ENCODE data around the gene IGBP1. TPM values are rescaled to one million over a fixed set of nuclear protein-coding genes. Genes with fewer than 3 reads are reported as not detected.
"Not testable (repeated sequence)": the region's sequence is repeated elsewhere in the genome, so short reads cannot be mapped to it uniquely, and the experiment has no call there.

IGBP1 gene
- total RNA-seq, 1 experiment from 2014 or later = 50.7 TPM

DNA sequence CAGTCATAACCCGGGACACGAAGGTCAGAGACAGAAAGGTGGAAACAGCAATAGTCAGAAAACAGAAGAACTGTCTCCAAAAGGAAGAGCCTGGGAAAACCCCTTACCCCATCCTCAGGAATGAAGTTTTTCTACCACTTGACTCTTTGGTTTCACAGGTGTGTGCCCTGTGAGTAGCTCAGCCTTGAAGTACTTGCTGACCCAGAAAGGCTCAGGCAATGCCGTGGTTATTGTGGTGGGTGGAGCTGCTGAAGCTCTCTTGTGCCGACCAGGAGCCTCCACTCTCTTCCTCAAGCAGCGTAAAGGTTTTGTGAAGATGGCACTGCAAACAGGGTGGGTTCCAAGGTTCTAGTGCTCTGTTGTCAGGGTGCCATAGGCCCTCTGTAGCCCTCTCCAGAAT, 68.5 kb downstream of the IGBP1 start:
- H3K79me2 ChIP-seq (ENCODE audit: insufficient read depth, low read length) = no peaks in the 10 kb centered on the region
- H3K27ac ChIP-seq (ENCODE audit: low read depth, low read length) = no peak overlapping the region
- intact Hi-C loops (cut with micrococcal nuclease) = no loop called here
- H3K9ac ChIP-seq (ENCODE audit: low read length) = no peak overlapping the region
- H3K27me3 ChIP-seq (ENCODE audit: insufficient read depth, low read length) = no peaks in the 10 kb centered on the region
- no peaks in the 10 kb centered on the region for H4K20me1 ChIP-seq (ENCODE audit: insufficient read depth)
- no peak overlapping the region for H3K4me2 ChIP-seq (ENCODE audit: low read length)
- no TSS peak for BruUV-seq (replicated peaks)
- no peaks in the 10 kb centered on the region for H3K36me3 ChIP-seq (ENCODE audit: control insufficient read depth in 1 of 2, insufficient read depth in 2 of 2, low read length in 2 of 2)
- ChIA-PET POLR2A (no interaction called here), RAD21 (ENCODE audit: low non-redundant PET in 1 of 2, low total read pairs in 2 of 2, uncharacterized antibody in 2 of 2, unreplicated experiment in 2 of 2) (no interaction called here), CTCF (no interaction called here)
- no peak for TF ChIP-seq ZNF274 (IDR thresholded peaks at IDR 0.05; ENCODE audit: low read depth, low read length)
- no peak for TF ChIP-seq FOSL1 (IDR thresholded peaks at IDR 0.05; ENCODE audit: low read depth)
- no peak for TF ChIP-seq SIN3A (IDR thresholded peaks at IDR 0.05; ENCODE audit: low read depth)
- no peak for TF ChIP-seq SP1 (IDR thresholded peaks at IDR 0.05; ENCODE audit: low read depth)
- TF ChIP-seq EZH2phosphoT487 (IDR thresholded peaks at IDR 0.05; ENCODE audit: borderline replicate concordance) = no peak
- TF ChIP-seq YY1 (IDR thresholded peaks at IDR 0.05; ENCODE audit: extremely low read depth, insufficient replicate concordance, low read depth, low read length) = no peak
- TF ChIP-seq POLR2A (IDR thresholded peaks at IDR 0.05; ENCODE audit: borderline replicate concordance, extremely low read depth, insufficient read depth, insufficient read length) = no peak
- TF ChIP-seq JUND (IDR thresholded peaks at IDR 0.05) = no peak
- no peak for TF ChIP-seq ATF3 (IDR thresholded peaks at IDR 0.05)
- TF ChIP-seq CEBPB (IDR thresholded peaks at IDR 0.05; ENCODE audit: low read depth) = no peak
- TF ChIP-seq ELF1 (IDR thresholded peaks at IDR 0.05; ENCODE audit: borderline replicate concordance, low read depth) = no peak
- TF ChIP-seq CBX3 (IDR thresholded peaks at IDR 0.05; ENCODE audit: low read depth) = no peak
- TF ChIP-seq POLR2AphosphoS5 (IDR thresholded peaks at IDR 0.05; ENCODE audit: low read depth, low read length) = no peak
- no peaks in the 10 kb centered on the region for H3K9me3 ChIP-seq (ENCODE audit: control insufficient read depth in 1 of 2, insufficient read depth in 1 of 2, low read depth in 1 of 2, low read length in 2 of 2)
- DNase-seq (ENCODE audit: low read depth, low spot score) = no peak
- H3K4me1 ChIP-seq (ENCODE audit: control insufficient read depth in 1 of 2, insufficient read depth in 2 of 2, low read length in 2 of 2) = peaks cover 0 to 5% of the 10 kb centered on the region in 2 experiments; a peak in 1 of 4 replicates
- H2AFZ ChIP-seq (ENCODE audit: low read depth, low read length, poor library complexity, severe bottlenecking) = no peak overlapping the region
- H3K9me2 ChIP-seq (ENCODE audit: insufficient read depth) = no peaks in the 10 kb centered on the region
- ATAC-seq = no peak
- H3K4me3 ChIP-seq (replicated peaks in 1 of 2; ENCODE audit: low read depth in 1 of 2, low read length in 2 of 2) = no peak overlapping the region

- Histone ChIP-seq H3K9me2 (ENCODE audit: insufficient read depth) (no peaks in the 10 kb centered on the region), H4K20me1 (ENCODE audit: insufficient read depth) (no peaks in the 10 kb centered on the region), H3K27ac (ENCODE audit: low read depth, low read length) (no peak overlapping the region), H3K36me3 (ENCODE audit: control insufficient read depth in 1 of 2, insufficient read depth in 2 of 2, low read length in 2 of 2) (no peaks in the 10 kb centered on the region), H3K9me3 (ENCODE audit: control insufficient read depth in 1 of 2, insufficient read depth in 1 of 2, low read depth in 1 of 2, low read length in 2 of 2) (no peaks in the 10 kb centered on the region), H3K4me3 (replicated peaks in 1 of 2; ENCODE audit: low read depth in 1 of 2, low read length in 2 of 2) (no peak overlapping the region), H3K27me3 (ENCODE audit: insufficient read depth, low read length) (no peaks in the 10 kb centered on the region), H3K4me2 (ENCODE audit: low read length) (no peak overlapping the region), H3K4me1 (ENCODE audit: control insufficient read depth in 1 of 2, insufficient read depth in 2 of 2, low read length in 2 of 2) (no peaks in the 10 kb centered on the region), H3K79me2 (ENCODE audit: insufficient read depth, low read length) (no peaks in the 10 kb centered on the region), H2AFZ (ENCODE audit: low read depth, low read length, poor library complexity, severe bottlenecking) (no peak overlapping the region), H3K9ac (ENCODE audit: low read length) (no peak overlapping the region)
- intact Hi-C loops (cut with micrococcal nuclease) = no loop called here
- BruUV-seq (replicated peaks) = no TSS peak
- no peak for TF ChIP-seq POLR2AphosphoS5 (IDR thresholded peaks at IDR 0.05; ENCODE audit: low read depth, low read length)
- no peak for TF ChIP-seq EZH2phosphoT487 (IDR thresholded peaks at IDR 0.05; ENCODE audit: borderline replicate concordance)
- TF ChIP-seq YY1 (IDR thresholded peaks at IDR 0.05; ENCODE audit: extremely low read depth, insufficient replicate concordance, low read depth, low read length) = no peak
- POLR2A ChIA-PET = no interaction called here
- ATAC-seq = no peak
- CTCF ChIA-PET = no interaction called here
- RAD21 ChIA-PET (ENCODE audit: low non-redundant PET in 1 of 2, low total read pairs in 2 of 2, uncharacterized antibody in 2 of 2, unreplicated experiment in 2 of 2) = no interaction called here
- DNase-seq (ENCODE audit: low read depth, low spot score) = no peak
These were observed 75.2 kb downstream of the IGBP1 start for GRCh38 chrX:70208479-70208878.

- H3K79me2 ChIP-seq (ENCODE audit: insufficient read depth, low read length); H4K20me1 ChIP-seq (ENCODE audit: insufficient read depth); H3K4me3 ChIP-seq (replicated peaks in 1 of 2; ENCODE audit: low read depth in 1 of 2, low read length in 2 of 2); POLR2A ChIA-PET; CTCF ChIA-PET; H3K36me3 ChIP-seq (ENCODE audit: control insufficient read depth in 1 of 2, insufficient read depth in 2 of 2, low read length in 2 of 2); H3K4me2 ChIP-seq (ENCODE audit: low read length); RAD21 ChIA-PET (ENCODE audit: low non-redundant PET in 1 of 2, low total read pairs in 2 of 2, uncharacterized antibody in 2 of 2, unreplicated experiment in 2 of 2); DNase-seq (ENCODE audit: low read depth, low spot score); H3K27me3 ChIP-seq (ENCODE audit: insufficient read depth, low read length); intact Hi-C loops (cut with micrococcal nuclease); H3K9ac ChIP-seq (ENCODE audit: low read length); BruUV-seq (replicated peaks); H3K27ac ChIP-seq (ENCODE audit: low read depth, low read length); H3K9me3 ChIP-seq (ENCODE audit: control insufficient read depth in 1 of 2, insufficient read depth in 1 of 2, low read depth in 1 of 2, low read length in 2 of 2); H3K9me2 ChIP-seq (ENCODE audit: insufficient read depth); H3K4me1 ChIP-seq (ENCODE audit: control insufficient read depth in 1 of 2, insufficient read depth in 2 of 2, low read length in 2 of 2); ATAC-seq; H2AFZ ChIP-seq (ENCODE audit: low read depth, low read length, poor library complexity, severe bottlenecking): not testable (repeated sequence)
These were observed 76.3 kb downstream of the IGBP1 start for GRCh38 chrX:70209570-70209969.

All from HCT116 (cell line).